Choroid plexus epithelial cell (primary cell): ENCODE measurements around the gene NR6A1.
A peak's percentile ranks its signal among the peaks of the same experiment; 100 is the strongest.

ENCODE experiments used
- DNase-seq: peaks from one replicate; pipeline ENCODE4 v3.0.0-alpha.2; 2010; ENCODE audit warnings: low read depth
- H3K4me3 ChIP-seq: 2 replicates; pipeline ENCODE4 v1.5.1; 2011; ENCODE audit warnings: low read depth, mild to moderate bottlenecking, control low read depth, low read length, moderate library complexity
- CTCF ChIP-seq: conservative IDR thresholded peaks from 2 replicates; pipeline ENCODE4 v1.5.1; 2011; ENCODE audit warnings: low read depth, mild to moderate bottlenecking, control low read depth, inconsistent platforms, low read length, moderate library complexity

Gene NR6A1

GRCh38 chr9:124665391-124666058 lies 105.6 kb downstream of the NR6A1 start:
- no peak for DNase-seq
- no peak overlapping the region for H3K4me3 ChIP-seq
- no peak for TF ChIP-seq CTCF

- DNase-seq: no peak
- no peak overlapping the region for H3K4me3 ChIP-seq
- no peak for TF ChIP-seq CTCF
Observed at GRCh38 chr9:124664143-124664542, 107.0 kb downstream of the NR6A1 start.

- no peak for DNase-seq
- no peak overlapping the region for H3K4me3 ChIP-seq
- no peak for TF ChIP-seq CTCF
Observed at GRCh38 chr9:124663046-124663961, 107.8 kb downstream of the NR6A1 start.

- no peak for TF ChIP-seq CTCF
- H3K4me3 ChIP-seq: no peak overlapping the region
- DNase-seq: no peak
Observed at GRCh38 chr9:124662561-124662960, 108.5 kb downstream of the NR6A1 start.

GRCh38 chr9:124661271-124661670 lies 109.8 kb downstream of the NR6A1 start:
- DNase-seq: peak; percentile 39
- H3K4me3 ChIP-seq: no peak overlapping the region
- no peak for TF ChIP-seq CTCF

GRCh38 chr9:124660341-124660801 lies 110.7 kb downstream of the NR6A1 start:
- no peak for TF ChIP-seq CTCF
- peak; percentile 74 for DNase-seq
- H3K4me3 ChIP-seq: peak overlapping the region; percentile 65
